ENCODE measurements around the gene MZF1.
A peak's percentile ranks its signal among the peaks of the same experiment; 100 is the strongest.

MZF1 gene

GRCh38 chr19:58561373-58562121, 11.6 kb downstream of the MZF1 start:
- Histone ChIP-seq H3K18ac (ENCODE audit: low read length) (peak overlapping the region; percentile 97), H3K4me1 (ENCODE audit: control insufficient read depth in 2 of 2, insufficient read depth in 1 of 2, low read depth in 1 of 2, low read length in 2 of 2) (peaks cover 13 to 24% of the 10 kb centered on the region in 2 donors), H3K4me3 (ENCODE audit: low read length in 2 of 2) (no peak overlapping the region), H3K23ac (ENCODE audit: low read depth, low read length, poor library complexity) (peak overlapping the region; percentile 98), H3K9ac (ENCODE audit: low read depth, low read length, poor library complexity) (peak overlapping the region; percentile 95), H3K79me1 (ENCODE audit: low read depth, low read length) (peaks cover 4% of the 10 kb centered on the region), H3K27me3 (ENCODE audit: control insufficient read depth in 3 of 3, insufficient read depth in 3 of 3, low read depth in 1 of 3, low read length in 3 of 3) (peaks cover 0 to 22% (median 0%) of the 10 kb centered on the region in 3 experiments), H3K9me3 (replicated peaks in 1 of 2; ENCODE audit: control insufficient read depth in 2 of 2, insufficient read depth in 1 of 2, low read depth in 1 of 2, low read length in 2 of 2) (peaks cover 0 to 6% of the 10 kb centered on the region in 2 donors), H4K91ac (ENCODE audit: low read depth, low read length, poor library complexity) (no peak overlapping the region), H4K8ac (ENCODE audit: low read depth, low read length) (peak overlapping the region; percentile 97), H2BK120ac (ENCODE audit: low read depth, low read length) (no peak overlapping the region), H2AK5ac (ENCODE audit: low read depth, low read length) (peak overlapping the region; percentile 85), H3K36me3 (replicated peaks in 1 of 2; ENCODE audit: control insufficient read depth in 2 of 2, insufficient read depth in 2 of 2, low read length in 2 of 2) (peaks cover 7 to 45% of the 10 kb centered on the region in 2 donors), H3K14ac (ENCODE audit: low read length) (no peak overlapping the region), H2AFZ (ENCODE audit: low read length) (no peak overlapping the region), H3K4ac (ENCODE audit: low read length) (peak overlapping the region; percentile 97), H2BK12ac (ENCODE audit: low read length) (peak overlapping the region; percentile 91), H3K4me2 (ENCODE audit: insufficient read depth, low read length, poor library complexity, severe bottlenecking) (peak overlapping the region; percentile 68), H3K27ac (replicated peaks; ENCODE audit: low read length) (no peak overlapping the region), H2BK15ac (ENCODE audit: low read length) (peak overlapping the region; percentile 97), H2BK5ac (ENCODE audit: low read length) (no peak overlapping the region)
- WGBS, 2 donors (ENCODE audit: extremely low coverage in 2 of 2, insufficient read length in 2 of 2, insufficient replicate concordance in 1 of 2) = no CpG with 5 or more reads among the region's 16 CpGs
- no peak for DNase-seq (ENCODE audit: low spot score)

GRCh38 chr19:58560921-58561320, 12.2 kb downstream of the MZF1 start:
- Histone ChIP-seq H3K23ac (ENCODE audit: low read depth, low read length, poor library complexity) (no peak overlapping the region), H2BK5ac (ENCODE audit: low read length) (no peak overlapping the region)
- no peak for DNase-seq (ENCODE audit: low spot score)

GRCh38 chr19:58560007-58560887, 12.9 kb downstream of the MZF1 start:
- peak overlapping the region; percentile 89 for H2BK15ac ChIP-seq (ENCODE audit: low read length)
- H3K9ac ChIP-seq (ENCODE audit: low read depth, low read length, poor library complexity) = peak overlapping the region; percentile 84
- peaks cover 17 to 28% of the 10 kb centered on the region in 2 donors for H3K4me1 ChIP-seq (ENCODE audit: control insufficient read depth in 2 of 2, insufficient read depth in 1 of 2, low read depth in 1 of 2, low read length in 2 of 2)
- WGBS, 2 donors (ENCODE audit: extremely low coverage in 2 of 2, insufficient read length in 2 of 2, insufficient replicate concordance in 1 of 2) = no CpG with 5 or more reads among the region's 8 CpGs
- peaks cover 16 to 54% of the 10 kb centered on the region in 2 donors for H3K36me3 ChIP-seq (replicated peaks in 1 of 2; ENCODE audit: control insufficient read depth in 2 of 2, insufficient read depth in 2 of 2, low read length in 2 of 2)
- H4K8ac ChIP-seq (ENCODE audit: low read depth, low read length) = no peak overlapping the region
- H3K4me2 ChIP-seq (ENCODE audit: insufficient read depth, low read length, poor library complexity, severe bottlenecking) = peak overlapping the region; percentile 76
- no peak overlapping the region for H2AFZ ChIP-seq (ENCODE audit: low read length)
- H3K4ac ChIP-seq (ENCODE audit: low read length) = peak overlapping the region; percentile 86
- H3K27ac ChIP-seq (replicated peaks; ENCODE audit: low read length) = peak overlapping the region; percentile 56
- H3K23ac ChIP-seq (ENCODE audit: low read depth, low read length, poor library complexity) = peak overlapping the region; percentile 95
- no peak overlapping the region for H2BK120ac ChIP-seq (ENCODE audit: low read depth, low read length)
- H3K14ac ChIP-seq (ENCODE audit: low read length) = no peak overlapping the region
- DNase-seq (ENCODE audit: low spot score) = no peak
- H3K4me3 ChIP-seq (ENCODE audit: low read length in 2 of 2) = peak overlapping the region; percentile 77 to 84
- peak overlapping the region; percentile 95 for H2AK5ac ChIP-seq (ENCODE audit: low read depth, low read length)
- H4K91ac ChIP-seq (ENCODE audit: low read depth, low read length, poor library complexity) = peak overlapping the region; percentile 93
- no peak overlapping the region for H2BK12ac ChIP-seq (ENCODE audit: low read length)
- H3K18ac ChIP-seq (ENCODE audit: low read length) = peak overlapping the region; percentile 96
- H3K9me3 ChIP-seq (replicated peaks in 1 of 2; ENCODE audit: control insufficient read depth in 2 of 2, insufficient read depth in 1 of 2, low read depth in 1 of 2, low read length in 2 of 2) = peaks cover 0 to 6% of the 10 kb centered on the region in 2 donors
- peaks cover 0 to 22% (median 0%) of the 10 kb centered on the region in 3 experiments for H3K27me3 ChIP-seq (ENCODE audit: control insufficient read depth in 3 of 3, insufficient read depth in 3 of 3, low read depth in 1 of 3, low read length in 3 of 3)
- H3K79me1 ChIP-seq (ENCODE audit: low read depth, low read length) = peaks cover 6% of the 10 kb centered on the region
- H2BK5ac ChIP-seq (ENCODE audit: low read length) = peak overlapping the region; percentile 97

More at GRCh38 chr19:58560921-58561320, 12.2 kb downstream of the MZF1 start:
- Histone ChIP-seq H4K91ac (ENCODE audit: low read depth, low read length, poor library complexity) (no peak overlapping the region), H2BK120ac (ENCODE audit: low read depth, low read length) (no peak overlapping the region), H3K14ac (ENCODE audit: low read length) (no peak overlapping the region), H3K4me3 (ENCODE audit: low read length in 2 of 2) (no peak overlapping the region), H2AK5ac (ENCODE audit: low read depth, low read length) (no peak overlapping the region), H3K4me2 (ENCODE audit: insufficient read depth, low read length, poor library complexity, severe bottlenecking) (no peak overlapping the region), H2BK15ac (ENCODE audit: low read length) (no peak overlapping the region), H3K4ac (ENCODE audit: low read length) (no peak overlapping the region), H3K36me3 (replicated peaks in 1 of 2; ENCODE audit: control insufficient read depth in 2 of 2, insufficient read depth in 2 of 2, low read length in 2 of 2) (peaks cover 13 to 48% of the 10 kb centered on the region in 2 donors), H3K18ac (ENCODE audit: low read length) (no peak overlapping the region), H3K79me1 (ENCODE audit: low read depth, low read length) (peaks cover 6% of the 10 kb centered on the region), H3K27ac (replicated peaks; ENCODE audit: low read length) (no peak overlapping the region), H2BK12ac (ENCODE audit: low read length) (no peak overlapping the region), H3K9me3 (replicated peaks in 1 of 2; ENCODE audit: control insufficient read depth in 2 of 2, insufficient read depth in 1 of 2, low read depth in 1 of 2, low read length in 2 of 2) (peaks cover 0 to 6% of the 10 kb centered on the region in 2 donors), H2AFZ (ENCODE audit: low read length) (no peak overlapping the region), H3K4me1 (ENCODE audit: control insufficient read depth in 2 of 2, insufficient read depth in 1 of 2, low read depth in 1 of 2, low read length in 2 of 2) (peaks cover 13 to 24% of the 10 kb centered on the region in 2 donors), H3K27me3 (ENCODE audit: control insufficient read depth in 3 of 3, insufficient read depth in 3 of 3, low read depth in 1 of 3, low read length in 3 of 3) (peaks cover 0 to 22% (median 0%) of the 10 kb centered on the region in 3 experiments), H3K9ac (ENCODE audit: low read depth, low read length, poor library complexity) (no peak overlapping the region), H4K8ac (ENCODE audit: low read depth, low read length) (no peak overlapping the region)

Measured in neuronal stem cell (in vitro differentiated cells).